Nephron progenitor cell (in vitro differentiated cells): Measurements from ENCODE around the gene KANSL1.

Experiments
- DNase-seq: peaks from one replicate; pipeline ENCODE4 v3.0.0; 2021
- H3K27ac Mint-ChIP-seq: 2 replicates; pipeline ENCODE4 v1.8.0; 2021; ENCODE audit warnings: mild to moderate bottlenecking, moderate library complexity, mixed read lengths
- H3K27me3 Mint-ChIP-seq: 2 replicates; pipeline ENCODE4 v1.8.0; 2021; ENCODE audit warnings: mild to moderate bottlenecking, low read depth, mixed read lengths; ENCODE audit not compliant: poor library complexity
- H3K36me3 Mint-ChIP-seq: 2 replicates; pipeline ENCODE4 v1.8.0; 2021; ENCODE audit warnings: low read depth, mixed read lengths
- H3K4me1 Mint-ChIP-seq: 2 replicates; pipeline ENCODE4 v1.8.0; 2021; ENCODE audit warnings: mixed read lengths
- H3K4me3 Mint-ChIP-seq: 2 replicates; pipeline ENCODE4 v1.8.0; 2021; ENCODE audit warnings: mild to moderate bottlenecking, moderate library complexity, mixed read lengths
- H3K9me3 Mint-ChIP-seq: 2 replicates; pipeline ENCODE4 v1.8.0; 2021; ENCODE audit warnings: mild to moderate bottlenecking, moderate library complexity, mixed read lengths
- CTCF ChIP-seq: fragments of 200-600 bp; sonication (generic); IDR thresholded peaks from 2 replicates; pipeline ENCODE4 v1.5.0; 2021; ENCODE audit warnings: antibody characterized with exemption

Gene KANSL1

GRCh38 chr17:46053911-46054534 lies 139.2 kb downstream of the KANSL1 start:
- Mint-ChIP-seq H3K27ac (no peak overlapping the region), H3K4me1 (no peaks in the 10 kb centered on the region), H3K36me3 (peaks cover 80% of the 10 kb centered on the region)

GRCh38 chr17:46049656-46050055 lies 143.6 kb downstream of the KANSL1 start:
- TF ChIP-seq CTCF = no peak
- Mint-ChIP-seq H3K4me1 (peaks cover 8% of the 10 kb centered on the region), H3K27ac (peak overlapping the region; percentile 8), H3K9me3 (peaks cover 6% of the 10 kb centered on the region), H3K4me3 (no peak overlapping the region), H3K36me3 (peaks cover 83% of the 10 kb centered on the region), H3K27me3 (no peaks in the 10 kb centered on the region)
- no peak for DNase-seq

More at GRCh38 chr17:46053911-46054534, 139.2 kb downstream of the KANSL1 start:
- no peak overlapping the region for H3K4me3 Mint-ChIP-seq
- no peak for TF ChIP-seq CTCF
- no peak for DNase-seq
- H3K27me3 Mint-ChIP-seq = no peaks in the 10 kb centered on the region
- H3K9me3 Mint-ChIP-seq = peaks cover 6% of the 10 kb centered on the region

GRCh38 chr17:46047856-46048255 lies 145.4 kb downstream of the KANSL1 start:
- Mint-ChIP-seq H3K27me3 (no peaks in the 10 kb centered on the region), H3K4me3 (no peak overlapping the region), H3K9me3 (no peaks in the 10 kb centered on the region), H3K27ac (no peak overlapping the region), H3K36me3 (peaks cover 84% of the 10 kb centered on the region), H3K4me1 (peaks cover 8% of the 10 kb centered on the region)
- no peak for DNase-seq
- no peak for TF ChIP-seq CTCF

GRCh38 chr17:46047398-46047797 lies 145.8 kb downstream of the KANSL1 start:
- H3K36me3 Mint-ChIP-seq = peaks cover 83% of the 10 kb centered on the region
- H3K4me1 Mint-ChIP-seq = peaks cover 8% of the 10 kb centered on the region
- H3K4me3 Mint-ChIP-seq = no peak overlapping the region

GRCh38 chr17:46046957-46047356 lies 146.3 kb downstream of the KANSL1 start:
- no peak for DNase-seq
- Mint-ChIP-seq H3K4me1 (peaks cover 8% of the 10 kb centered on the region), H3K27me3 (no peaks in the 10 kb centered on the region), H3K27ac (no peak overlapping the region), H3K36me3 (peaks cover 79% of the 10 kb centered on the region), H3K9me3 (no peaks in the 10 kb centered on the region), H3K4me3 (no peak overlapping the region)
- TF ChIP-seq CTCF = no peak

More at GRCh38 chr17:46047398-46047797, 145.8 kb downstream of the KANSL1 start:
- Mint-ChIP-seq H3K27ac (no peak overlapping the region), H3K27me3 (no peaks in the 10 kb centered on the region), H3K9me3 (no peaks in the 10 kb centered on the region)
- DNase-seq = no peak
- no peak for TF ChIP-seq CTCF

GRCh38 chr17:46045639-46046038 lies 147.6 kb downstream of the KANSL1 start:
- no peak for TF ChIP-seq CTCF
- Mint-ChIP-seq H3K9me3 (no peaks in the 10 kb centered on the region), H3K4me3 (no peak overlapping the region)

More at GRCh38 chr17:46045639-46046038, 147.6 kb downstream of the KANSL1 start:
- H3K27ac Mint-ChIP-seq = peak overlapping the region; percentile 92
- no peaks in the 10 kb centered on the region for H3K27me3 Mint-ChIP-seq
- peaks cover 8% of the 10 kb centered on the region for H3K4me1 Mint-ChIP-seq
- H3K36me3 Mint-ChIP-seq = peaks cover 74% of the 10 kb centered on the region
- DNase-seq = no peak
